OCI-M1 (cell line): ENCODE measurements around the gene CHRNB4.

ENCODE experiments used
- DNase-seq: peaks from one replicate; lab custom pipeline; 2025; lab: John Stamatoyannopoulos, UW

CHRNB4 gene

DNA sequence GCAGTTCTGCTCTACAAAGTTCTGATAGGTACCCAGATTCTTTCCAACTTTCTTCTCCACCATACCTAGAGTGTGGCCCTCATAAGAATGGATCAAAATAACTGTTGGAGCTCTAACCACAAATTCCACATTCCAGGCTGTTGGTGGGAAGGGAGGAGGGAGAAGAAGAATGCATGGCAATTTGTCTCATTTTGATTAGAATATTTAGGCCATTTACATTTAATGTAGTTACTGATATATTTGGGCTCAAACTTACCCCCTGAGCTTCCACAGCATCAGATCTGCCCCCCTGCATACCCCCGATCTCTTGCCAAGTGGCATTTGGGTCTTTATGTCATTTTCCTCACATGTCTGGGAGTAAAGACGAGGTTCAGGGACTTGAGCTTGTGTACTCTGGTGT, 7.7 kb downstream of the CHRNB4 start:
- no peak for DNase-seq

DNA sequence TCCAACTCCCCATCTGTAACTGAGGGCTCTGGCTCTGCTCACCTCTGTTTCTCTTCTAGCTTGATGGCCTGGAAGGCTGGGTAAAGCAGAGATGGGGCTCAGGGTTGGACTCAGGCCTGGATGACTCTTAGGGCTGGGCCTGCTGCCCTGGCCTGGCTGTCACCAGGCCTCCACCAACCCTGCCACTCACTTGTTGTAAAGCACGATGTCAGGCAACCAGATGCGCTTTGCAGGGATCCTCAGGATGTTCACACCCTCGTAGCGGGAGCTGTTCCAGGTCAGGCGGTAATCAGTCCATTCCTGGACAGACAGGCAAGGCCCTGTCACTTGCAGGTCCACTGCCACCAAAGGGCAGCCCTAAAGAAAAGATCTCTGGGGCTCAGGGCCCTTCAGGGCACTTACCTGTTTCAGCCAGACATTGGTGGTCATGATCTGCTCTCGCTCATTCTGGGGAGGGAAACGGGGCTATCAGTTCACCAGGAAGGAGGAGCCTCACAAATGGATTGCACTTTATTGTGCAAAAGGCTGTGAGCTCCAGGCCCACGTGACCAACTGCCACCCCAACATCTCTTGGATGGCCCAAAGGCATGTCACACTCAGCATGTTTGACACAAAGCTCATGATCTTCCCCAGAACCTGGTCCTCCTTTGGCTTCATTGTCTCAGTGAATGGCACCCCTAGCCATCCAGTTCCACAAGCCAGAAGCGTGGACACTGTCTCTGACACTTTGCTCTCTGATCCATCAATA, 9.9 kb downstream of the CHRNB4 start:
- DNase-seq: no peak

DNA sequence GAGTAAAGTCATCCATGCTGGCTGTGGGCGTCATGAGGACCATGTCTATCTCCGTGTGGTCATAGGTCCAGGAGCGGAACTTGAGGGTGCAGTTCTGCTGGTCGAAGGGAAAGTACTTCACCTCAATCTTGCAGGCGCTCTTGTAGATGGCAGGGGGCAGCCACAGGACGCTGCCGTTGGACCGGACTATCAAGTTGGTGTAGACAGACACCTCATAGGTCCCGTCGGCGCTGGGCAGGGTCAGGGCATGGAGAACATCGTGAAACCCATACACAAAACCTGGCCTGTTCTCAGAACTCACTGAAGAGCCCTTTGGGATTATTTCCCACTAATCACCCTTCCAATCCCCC, 11.3 kb downstream of the CHRNB4 start:
- DNase-seq: no peak

DNA sequence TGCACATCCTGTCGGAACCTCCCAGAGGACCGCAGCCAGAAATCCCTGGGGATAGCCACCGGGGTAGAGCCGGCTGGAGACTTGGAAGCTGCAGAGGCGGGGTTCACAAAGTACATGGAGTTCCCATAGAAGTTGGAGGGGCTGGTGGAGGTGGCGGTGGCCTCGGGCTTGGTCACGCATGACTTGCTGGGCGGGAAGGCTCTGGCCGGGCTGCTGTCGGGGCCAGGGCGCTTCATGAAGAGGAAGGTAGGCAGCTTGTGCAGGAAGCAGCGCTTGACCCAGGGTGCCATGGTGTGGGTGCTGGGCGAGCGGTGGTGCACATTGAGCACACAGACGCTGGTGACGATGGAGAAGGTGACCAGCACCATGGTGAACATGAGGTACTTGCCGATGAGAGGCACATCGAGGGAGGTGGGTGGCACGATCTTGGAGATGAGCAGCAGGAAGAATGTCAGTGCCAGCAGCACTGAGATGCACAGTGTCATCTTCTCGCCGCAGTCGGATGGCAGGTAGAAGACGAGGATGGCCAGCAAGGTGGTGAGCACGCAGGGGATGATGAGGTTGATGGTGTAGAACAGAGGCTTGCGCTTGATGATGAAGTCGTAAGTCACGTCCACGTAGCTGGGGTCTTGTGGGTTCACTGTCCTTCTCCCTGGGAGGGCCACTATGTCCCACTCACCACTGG, 11.8 kb downstream of the CHRNB4 start:
- no peak for DNase-seq

DNA sequence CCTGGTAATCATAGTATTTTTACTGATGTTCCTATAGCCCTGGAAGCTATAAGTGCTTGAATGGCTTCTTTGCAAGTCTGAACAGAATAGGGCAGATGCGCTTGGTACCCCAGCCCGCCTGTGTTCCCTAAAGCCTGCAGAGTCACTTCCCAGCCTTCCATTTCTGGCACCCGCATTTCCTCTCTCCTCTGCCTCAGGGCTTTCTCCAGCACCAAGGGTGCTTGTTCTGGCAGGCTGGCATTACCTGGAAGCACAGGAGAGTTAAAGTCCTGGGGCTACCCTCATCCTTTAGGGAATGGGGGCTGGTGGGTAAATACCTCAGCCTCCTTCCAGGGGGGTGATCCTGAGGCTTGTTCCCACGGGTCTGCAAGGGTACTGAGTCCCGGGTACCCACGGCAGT, 12.8 kb downstream of the CHRNB4 start:
- no peak for DNase-seq

DNA sequence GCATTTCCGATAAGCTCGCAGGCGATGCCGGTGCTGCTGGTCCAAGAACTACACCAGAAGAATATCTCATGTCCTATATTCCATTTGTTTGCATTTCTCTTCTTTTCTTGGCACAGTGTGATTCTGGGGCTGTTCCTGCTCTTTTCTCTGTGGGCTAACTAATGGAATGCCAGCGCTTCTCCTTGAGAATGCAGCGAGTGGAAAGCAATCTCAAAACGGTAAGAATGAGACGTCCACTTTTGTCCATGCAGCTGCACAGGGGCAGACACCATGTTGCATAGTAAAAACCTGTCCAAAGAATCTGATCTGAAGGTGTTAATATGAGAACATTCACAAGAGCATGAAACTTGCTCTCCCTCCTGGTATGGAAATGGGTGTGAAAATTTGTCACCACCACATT, 13.7 kb downstream of the CHRNB4 start:
- no peak for DNase-seq

DNA sequence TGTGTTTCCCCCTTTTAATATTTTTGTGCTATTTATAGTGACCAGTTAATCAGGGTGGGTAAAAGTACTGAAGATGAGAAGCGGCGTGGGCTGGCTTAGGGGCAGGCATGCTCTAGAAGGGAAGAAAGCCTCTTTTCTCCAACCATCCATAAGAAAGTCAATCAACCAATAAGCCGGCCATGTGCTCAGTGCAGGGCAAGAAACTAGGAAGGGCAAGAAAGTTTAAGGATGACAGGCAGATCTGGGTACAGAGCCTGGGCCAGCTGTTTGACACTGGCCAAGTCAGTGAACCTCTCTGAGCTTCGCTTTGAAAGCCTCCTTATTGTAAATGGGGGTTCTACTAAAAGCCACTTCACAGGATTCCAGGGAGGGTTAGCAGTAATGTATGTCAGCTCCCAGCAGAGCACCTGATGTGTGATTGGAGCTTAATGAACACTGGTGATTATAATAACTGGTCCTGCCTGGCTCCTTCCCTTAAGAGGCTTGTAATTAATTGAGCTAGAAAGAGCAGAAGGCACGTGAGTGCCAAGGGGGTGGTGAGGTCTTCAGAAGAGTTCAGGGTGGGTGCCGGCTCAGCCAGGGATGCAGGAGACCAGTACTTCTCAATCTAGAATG, 14.5 kb downstream of the CHRNB4 start:
- DNase-seq: no peak

DNA sequence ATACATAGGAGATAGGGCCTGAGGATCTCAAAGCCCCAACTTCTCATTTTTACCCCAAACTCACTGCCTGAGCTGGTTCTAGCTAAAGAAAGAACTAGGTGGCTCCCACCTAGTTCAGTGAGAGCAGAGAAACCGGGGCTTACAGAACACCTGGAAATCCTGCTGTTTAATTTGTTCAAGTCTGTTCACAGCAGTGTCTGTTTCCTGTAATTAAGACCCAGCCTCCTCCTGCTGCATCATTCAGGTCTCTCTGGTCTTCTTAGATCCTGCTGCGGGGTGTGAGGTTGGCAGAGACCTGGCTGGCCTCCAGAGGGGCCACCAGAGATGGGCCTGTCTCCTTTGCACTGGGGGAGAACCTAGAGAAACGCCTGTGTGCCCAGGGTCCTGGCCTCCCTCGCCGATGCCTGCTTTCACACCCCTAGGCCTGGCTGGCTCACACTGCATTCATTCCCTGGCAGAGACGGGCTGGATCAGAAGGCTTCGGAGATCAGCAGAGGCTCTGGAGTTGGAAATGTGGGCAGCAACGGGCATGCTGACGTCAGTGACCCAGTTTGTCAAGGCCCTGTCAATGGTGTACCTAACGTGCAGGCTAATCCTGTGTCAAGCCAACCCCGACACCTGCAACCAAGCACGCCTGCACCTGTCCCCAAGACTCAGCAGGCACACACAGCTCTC, 15.3 kb downstream of the CHRNB4 start:
- DNase-seq: no peak

DNA sequence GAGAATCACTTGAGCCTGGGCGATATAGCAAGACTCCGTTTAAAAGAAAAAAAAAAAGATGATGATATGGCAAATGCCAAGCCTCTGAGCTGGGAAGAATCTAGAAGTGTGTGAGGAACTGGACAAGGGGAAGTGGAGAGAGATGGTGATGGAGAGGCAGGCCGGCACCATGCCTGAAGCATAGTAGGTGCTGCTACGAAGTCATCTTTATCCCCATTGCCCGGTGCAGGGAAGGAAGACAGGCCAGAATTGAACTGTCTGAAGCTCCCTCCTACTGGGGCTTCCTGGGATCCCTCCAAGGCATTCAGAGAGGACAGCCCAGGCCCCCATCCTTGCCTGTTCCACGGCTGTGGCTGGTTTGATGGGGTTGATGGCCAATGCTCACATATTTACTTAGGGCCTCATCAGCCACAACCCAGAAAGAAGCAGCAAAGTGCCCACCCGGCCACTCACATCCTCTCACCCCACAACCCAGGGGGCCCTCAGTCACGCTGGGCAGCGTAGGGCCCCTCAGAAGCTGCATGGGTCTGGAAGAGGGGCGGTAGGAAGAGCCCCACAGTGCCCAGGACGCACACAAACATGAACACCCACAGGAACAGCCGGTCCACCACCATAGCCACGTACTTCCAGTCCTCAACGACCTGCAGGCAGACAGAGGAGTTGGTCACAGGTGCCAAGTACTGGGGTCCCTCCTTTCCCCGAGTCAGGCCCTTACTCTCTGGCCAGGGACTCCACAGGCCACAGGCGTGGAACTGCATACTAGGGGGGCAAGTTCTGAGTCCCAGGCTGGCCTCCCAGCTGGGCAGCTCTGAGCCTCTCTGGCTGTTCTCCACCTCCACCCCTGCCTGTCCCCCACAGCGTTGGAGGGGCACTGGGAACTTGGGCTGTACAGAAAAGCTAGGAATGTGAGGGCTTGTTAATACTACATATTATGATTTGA, 16.1 kb downstream of the CHRNB4 start:
- DNase-seq: no peak

DNA sequence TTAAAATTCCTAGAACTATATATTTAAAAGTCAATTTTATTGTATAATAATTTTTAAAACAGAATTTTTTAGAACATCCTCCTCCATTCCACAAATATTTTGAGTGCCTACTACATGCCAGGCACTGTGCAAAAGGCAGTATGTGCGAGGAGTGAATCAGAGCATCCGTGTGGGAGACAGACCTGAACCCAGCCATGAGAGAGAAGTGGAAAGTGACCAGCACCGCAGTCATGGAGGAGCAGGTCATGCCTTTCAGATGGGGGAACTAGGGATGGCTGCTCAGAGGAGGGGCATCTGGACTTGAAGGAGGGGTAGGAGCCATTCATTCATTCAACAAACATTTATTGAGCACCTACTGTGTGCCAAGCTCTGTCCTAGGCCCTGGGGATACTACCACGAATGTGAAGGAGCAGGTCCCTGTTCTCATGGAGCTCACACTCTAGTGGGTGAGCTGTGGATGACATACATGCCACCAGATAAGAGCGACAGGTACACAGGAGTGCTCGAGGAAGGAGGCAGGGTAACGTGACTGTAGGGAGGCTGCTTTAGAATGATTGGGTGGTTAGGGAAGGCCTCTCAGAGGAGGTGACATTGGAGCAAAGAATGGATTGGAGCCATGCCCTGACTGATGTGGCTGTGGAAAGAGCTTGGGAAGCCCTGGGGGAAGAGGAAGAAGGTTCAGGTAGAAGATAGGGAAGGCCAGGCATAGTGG, 17.1 kb downstream of the CHRNB4 start:
- no peak for DNase-seq

DNA sequence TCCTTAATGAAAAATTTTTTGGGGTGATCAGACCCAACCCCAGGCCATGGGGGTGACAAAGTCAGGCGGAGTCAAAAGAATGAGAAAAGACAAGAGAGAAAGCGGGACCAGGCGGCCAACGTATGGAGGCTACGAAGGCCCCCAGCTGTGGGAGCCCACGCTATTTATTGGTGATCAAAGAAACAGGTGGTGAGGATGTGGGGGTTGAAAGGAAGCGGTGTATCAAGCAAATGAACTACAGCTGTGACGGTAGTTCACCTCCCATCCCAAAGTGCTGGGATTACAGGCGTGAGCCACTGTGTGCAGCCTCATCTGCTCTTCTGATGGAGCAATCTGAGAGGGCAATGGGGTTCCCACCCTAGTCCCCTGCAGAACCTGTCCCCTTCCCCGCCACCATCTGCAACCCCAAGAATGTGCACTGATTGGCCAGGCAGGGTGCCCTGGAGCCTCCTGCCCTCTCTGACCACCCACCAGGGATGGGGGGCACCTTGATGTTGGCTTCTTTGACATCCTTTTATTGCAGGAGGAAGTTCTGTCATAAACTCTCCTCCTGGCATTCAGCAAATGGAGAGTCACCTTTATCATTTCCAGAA, 19.1 kb downstream of the CHRNB4 start:
- no peak for DNase-seq

DNA sequence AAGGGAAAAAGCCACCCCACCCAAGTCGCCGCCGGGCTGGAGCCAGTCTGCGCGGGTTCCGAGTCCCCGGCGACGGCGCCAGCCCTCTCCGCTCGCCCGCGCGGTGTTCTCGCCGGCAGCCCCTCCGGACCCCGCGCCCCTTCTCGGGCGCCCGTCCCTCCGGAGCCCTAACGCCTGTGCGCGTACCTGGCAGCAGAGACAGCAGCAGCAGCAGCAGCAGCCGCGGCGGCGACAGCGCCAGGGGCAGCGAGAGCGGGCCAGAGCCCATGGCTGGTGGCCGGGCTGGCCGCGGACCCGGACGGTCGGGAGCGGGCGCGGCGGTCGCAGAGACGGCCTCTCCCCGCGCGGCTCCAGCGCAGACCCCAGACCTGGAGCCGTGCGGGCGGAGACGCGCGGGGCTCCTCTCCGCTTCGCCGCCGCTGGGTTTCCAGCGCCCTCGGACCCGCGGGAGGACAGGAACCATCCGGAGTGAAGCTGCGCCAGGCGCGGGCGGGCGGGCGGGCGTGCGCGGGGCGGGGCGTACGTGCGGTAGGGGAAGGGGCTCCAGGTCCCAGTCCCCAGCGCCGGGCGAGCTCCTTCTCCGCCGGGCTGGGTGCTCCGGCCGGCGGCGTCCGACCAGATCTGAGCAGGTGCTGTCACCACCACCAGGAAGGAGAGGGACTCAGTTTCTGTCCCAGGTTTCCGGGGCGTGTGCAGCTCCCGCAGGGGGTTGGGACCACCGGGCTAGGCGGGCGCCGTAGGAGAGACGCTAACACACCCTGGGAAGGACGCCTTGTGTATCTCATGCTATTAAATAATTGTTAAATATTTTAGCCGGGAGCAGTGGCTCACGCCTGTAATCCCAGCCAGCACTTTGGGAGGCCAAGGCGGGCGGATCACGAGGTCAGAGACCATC, 20.2 kb downstream of the CHRNB4 start, which contains the start of gene CHRNA3:
Gene CHRNA3 (minus strand): TSS at position 470 of the 895 bp plus-strand sequence. CDS start 202 bp downstream, at position 268.
- no peak for DNase-seq

DNA sequence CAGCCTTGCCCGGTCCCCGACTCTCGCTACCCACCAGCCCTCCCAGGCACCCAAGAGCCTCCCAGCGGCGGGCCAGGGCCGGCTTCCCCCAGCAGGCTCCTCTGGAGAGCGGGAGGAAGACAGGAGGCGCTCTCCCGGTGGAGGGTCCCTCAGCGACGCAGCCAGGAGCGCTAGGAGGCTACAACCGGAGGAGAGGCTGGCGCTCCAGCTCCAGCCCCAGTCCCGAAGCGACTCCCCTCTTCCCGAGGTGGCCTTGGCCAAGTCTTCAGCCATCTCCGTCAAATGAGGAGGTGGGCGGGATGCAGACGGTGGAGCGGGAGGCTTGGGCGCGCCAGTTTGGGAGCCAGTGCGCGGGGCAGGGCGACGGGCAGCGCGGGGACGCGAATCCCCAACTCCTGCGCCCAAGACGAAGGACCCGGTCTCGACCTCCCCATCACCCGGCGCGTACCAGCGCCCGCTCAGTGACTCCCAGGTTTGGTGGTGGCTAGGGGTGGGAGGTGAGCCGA, 20.9 kb downstream of the CHRNB4 start:
- DNase-seq: no peak

DNA sequence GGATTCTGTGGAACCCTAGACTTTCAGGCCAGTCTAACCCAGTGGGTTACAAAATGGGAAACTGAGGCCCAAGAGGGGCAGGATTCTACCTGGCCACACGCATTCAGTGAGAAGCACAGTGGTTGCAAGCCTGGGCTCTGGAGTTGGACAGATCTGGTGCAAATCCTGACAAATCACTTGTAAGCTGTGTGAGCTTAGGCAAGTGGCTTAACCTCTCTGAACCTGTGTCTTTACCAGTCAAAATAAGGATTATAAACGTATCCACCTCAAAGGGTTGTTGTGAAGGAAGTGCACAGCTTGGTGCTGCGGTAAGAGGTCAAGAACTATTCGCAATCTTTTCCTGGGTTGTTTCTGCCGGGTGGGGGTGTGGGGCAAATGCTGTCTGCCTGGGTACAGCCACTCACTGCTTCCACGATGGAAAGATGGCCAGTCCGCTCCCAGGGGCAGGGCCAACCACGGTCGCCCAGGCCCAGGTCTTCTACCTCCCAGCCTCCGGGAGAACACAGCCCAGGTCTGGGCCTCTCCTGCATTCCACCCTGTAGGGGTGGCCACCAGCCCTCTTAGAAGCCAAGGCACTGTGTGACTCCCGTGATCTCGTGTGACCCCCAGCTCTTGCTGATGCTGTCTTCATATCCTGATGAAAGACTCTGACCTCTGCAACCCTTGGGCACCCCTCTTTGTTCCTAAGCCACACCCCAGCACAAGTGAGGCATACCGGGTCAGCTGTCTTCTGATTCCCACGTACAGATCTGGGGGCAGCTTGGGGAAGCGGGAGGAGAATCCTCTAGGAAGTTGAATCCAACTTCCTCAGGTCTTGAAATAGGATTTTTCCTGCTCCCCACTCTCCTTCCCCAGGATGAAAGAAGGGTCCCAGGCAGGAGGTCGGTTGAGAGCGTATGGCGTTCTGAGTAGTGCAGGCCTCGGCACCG, 21.7 kb downstream of the CHRNB4 start:
- no peak for DNase-seq

DNA sequence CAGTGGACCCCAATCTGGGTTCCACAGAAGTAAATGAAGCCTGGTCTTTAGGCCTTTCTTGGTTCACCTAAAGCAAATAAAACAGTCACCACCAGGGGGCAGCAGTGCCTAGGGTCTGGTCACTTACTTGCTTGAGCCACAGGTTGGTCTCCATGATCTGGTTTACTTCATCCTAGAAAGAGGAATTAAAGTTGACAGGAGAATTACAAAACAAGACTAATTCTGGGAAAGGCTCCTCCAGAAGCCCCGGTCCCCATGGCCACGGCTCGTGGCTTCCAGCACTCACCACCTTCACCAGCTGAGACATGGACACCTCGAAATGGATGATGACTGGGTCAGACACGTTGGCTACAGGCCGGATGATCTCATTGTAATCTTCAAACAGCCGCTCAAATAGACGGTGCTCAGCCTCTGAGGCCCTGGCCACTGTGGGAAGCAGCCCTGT, 22.5 kb downstream of the CHRNB4 start:
- peak; percentile 87 for DNase-seq

DNA sequence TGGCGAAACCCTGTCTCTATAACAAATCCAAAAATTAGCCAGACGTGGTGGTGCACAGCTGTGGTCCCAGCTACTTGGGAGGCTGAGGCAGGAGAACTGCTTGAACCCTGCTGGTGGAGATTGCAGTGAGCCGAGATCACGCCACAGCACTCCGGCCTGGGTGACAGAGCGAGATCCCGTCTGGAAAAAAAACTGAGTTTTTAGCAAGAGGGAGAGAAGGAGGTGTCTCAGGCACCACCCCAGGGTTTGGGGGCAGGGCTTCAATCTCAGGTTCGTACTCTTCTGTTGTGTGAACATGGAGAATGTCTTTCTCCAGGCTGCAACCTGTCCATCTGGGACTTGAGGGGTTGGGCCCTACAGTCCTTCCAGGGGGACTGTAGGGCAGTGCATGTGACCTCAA, 22.9 kb downstream of the CHRNB4 start:
- no peak for DNase-seq

DNA sequence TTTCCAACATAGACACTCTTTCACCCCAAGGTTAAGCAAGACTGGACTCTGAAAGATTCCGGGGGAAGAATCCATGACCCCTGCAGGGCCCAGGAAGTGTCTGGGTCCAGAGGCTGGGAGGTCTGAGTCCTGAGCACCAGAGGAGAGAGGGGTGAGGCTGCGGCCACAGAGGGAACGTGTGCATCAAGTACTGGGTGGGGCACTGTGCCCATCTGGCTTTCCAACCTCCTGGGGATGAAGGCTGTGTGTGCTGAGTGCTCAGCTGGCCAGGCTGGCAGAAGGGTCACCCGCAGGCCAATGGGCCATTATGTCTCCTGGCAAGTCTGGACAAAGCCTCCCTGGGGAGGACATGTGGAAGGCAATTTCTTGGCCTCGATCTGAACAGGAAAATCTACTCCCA, 23.5 kb downstream of the CHRNB4 start:
- DNase-seq: no peak

DNA sequence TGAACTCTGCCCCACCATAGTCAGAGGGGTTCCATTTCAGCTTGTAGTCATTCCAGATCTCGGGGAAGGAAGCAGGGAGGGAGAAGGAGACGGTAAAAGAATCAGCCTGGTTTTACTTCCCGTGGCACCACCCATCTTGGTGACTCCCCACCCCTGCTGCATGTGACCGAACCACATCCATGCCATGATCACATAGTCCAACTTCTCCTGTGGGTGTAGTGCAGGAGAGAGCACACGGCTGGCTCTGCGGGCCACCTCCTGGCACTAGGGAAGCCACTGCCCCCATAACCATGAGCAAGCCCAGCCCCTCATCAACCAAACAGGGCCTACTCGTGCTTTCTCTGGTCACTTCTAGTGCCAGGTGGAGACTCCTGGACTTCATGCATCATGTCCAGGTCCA, 23.9 kb downstream of the CHRNB4 start:
- DNase-seq: no peak
